ENCODE data around the gene NFKBIZ.
"Not testable (repeated sequence)": the region's sequence is repeated elsewhere in the genome, so short reads cannot be mapped to it uniquely, and the experiment has no call there.

The NFKBIZ gene

DNA sequence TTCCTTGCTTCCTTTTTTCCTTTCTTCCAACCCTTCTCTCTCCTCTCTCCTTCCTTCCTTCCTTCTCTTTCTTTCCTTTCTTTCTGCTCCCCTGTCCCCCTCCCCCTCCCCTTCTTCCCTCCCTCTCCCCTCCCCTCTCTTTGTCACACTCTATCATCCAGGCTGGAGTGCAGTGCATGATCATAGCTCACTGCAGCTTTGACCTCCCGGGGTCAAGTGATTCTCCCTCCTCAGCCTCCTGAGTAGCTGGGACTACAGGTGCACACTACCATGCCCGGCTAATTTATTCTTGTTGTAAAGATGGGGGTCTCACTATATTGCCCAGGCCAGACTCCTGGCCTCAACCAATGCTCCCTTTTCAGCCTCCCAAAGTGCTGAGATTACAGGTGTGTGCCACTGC, 18.7 kb downstream of the NFKBIZ start:
- DNase-seq (ENCODE audit: insufficient read length, low spot score) (no peak), FAIRE-seq (no peak)

DNA sequence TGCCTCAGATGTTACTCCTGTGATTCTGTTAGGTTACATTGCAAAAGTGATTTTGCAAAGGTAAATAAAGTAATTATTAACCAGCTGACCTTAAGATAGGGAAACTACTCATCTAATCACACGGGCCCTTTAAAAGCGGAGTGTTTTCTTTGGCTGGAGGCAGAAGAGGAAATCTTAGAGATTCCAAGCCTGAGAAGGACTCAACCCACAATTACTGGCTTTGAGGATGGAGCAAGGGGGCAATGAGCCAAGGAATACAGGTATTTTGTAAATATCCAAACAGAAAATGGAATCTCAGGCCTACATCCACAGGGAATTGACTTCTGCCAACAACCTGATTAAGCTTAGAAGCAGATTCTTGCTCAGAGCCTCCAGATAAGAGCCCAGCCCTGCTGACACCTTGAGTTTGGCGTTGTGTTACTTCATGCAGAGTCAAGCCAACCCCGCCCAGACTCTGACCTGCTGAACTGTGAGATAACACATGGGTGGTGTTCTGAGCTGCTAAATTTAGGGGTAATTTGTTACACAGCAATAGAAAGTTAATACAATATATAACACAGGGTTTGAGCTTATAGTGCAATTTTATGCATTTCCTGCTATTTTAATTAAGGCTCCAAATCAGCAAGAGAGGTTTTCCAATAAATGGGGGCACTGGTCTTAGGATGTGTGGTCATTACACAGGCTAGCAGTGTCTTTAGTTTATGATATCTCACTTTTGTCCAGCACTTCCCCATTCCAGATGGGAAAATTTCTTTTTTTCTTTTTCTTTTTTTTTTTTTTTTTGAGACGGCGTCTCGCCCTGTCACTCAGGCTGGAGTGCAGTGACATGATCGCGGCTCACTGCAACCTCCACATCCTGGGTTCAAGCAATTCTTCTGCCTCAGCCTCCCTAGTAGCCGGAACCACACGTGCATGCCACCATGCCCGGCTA, 19.5 kb downstream of the NFKBIZ start:
- DNase-seq (ENCODE audit: insufficient read length, low spot score) (no peak), FAIRE-seq (no peak)

DNA sequence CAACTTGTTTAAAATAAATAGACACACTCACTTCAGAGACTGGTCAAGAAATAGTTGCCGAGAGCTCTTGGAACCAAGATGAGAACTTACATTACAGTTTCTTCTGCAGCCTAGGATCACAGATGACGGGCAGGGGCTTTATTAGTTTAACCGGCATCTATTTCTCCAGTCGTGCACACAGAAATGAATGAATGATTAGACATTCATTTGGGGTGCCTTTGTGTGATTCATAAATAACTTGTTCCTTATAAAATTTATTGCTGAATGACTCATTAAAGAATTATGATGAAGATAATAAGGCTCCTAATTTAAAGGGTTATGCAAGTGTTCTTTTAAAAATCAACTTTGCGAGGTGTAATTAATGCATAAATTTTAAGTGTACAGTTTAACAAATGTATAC, 20.8 kb downstream of the NFKBIZ start:
- no peak for FAIRE-seq
- DNase-seq (ENCODE audit: insufficient read length, low spot score) = no peak

DNA sequence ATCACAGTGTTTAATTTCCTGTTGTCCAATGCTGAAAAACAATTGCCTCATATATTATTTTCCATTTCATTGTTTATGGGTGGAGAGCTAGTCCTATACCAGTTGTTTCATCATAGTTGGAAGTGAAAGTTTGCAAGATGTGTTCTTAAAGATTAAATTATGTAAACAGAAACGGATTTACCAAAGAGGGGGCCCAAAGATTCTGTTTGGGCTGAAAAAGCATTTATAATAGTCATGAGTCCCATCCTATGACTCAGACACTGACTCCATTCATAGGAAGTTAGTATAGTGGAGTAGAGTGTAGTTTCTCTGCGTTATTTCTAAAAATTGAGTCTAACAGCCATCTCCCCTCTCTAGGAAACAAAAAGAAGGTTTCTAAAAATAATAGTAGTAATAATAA, 24.3 kb downstream of the NFKBIZ start:
- no peak for FAIRE-seq
- no peak for DNase-seq (ENCODE audit: insufficient read length, low spot score)

DNA sequence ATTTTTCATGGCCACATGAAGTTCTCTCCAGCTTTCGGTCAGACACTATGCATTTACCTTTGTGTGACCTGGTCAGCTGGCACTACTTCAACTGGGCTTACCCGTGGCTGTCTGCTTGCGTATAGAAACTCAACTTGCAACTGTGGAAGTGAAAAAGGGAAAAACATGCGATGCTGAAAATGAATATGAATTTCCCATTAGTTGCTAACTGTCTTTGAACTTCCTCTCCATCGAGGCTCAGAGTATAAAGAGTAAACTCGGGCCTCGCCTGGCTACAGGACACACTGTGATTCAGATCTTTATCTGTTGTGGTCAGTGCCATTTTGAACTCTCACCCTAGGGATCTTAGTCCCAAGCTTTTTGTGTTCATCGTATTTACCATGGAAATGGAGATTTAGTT, 26.8 kb downstream of the NFKBIZ start:
- DNase-seq (ENCODE audit: insufficient read length, low spot score) (no peak), FAIRE-seq (peak; percentile 66)

DNA sequence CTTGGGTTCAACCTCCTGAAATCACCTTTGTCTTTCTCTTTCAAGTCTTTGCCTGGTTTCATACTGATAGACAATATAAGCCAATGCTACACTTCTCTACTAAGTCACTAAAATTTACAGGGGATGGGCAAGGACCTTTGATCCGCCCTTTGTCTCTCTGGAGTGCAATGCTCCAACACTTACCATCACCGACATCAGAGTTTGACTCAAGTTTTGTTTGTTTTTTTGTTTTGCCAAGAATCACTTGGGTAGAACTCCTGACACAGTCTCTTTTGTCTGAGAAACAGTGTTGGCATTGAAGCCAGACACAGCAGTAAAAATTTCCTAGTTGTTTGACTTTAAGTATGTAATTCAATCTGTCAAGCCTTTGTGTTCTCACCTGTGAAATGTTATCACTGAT, 29.3 kb downstream of the NFKBIZ start:
- FAIRE-seq (peak; percentile 64), DNase-seq (ENCODE audit: insufficient read length, low spot score) (no peak)

DNA sequence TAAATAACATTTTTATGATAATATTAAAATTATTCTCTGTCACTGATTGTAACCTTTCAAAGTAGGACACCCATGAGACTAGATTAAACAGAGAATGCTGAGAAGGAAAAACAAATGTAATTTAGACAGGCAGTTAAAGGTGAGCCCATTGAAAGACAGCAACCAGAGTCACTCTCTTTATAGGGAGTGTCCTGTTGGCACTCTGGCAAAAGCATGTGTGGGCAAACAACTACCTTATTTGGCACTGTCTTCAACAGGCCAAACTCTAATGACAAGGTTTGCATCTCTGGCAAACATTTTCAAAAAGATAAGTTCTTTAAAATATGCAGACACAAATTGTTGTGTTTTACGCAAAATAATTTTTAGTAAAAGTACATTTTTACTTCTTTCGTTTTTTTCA, 29.8 kb downstream of the NFKBIZ start:
- FAIRE-seq (no peak), DNase-seq (ENCODE audit: insufficient read length, low spot score) (no peak)

DNA sequence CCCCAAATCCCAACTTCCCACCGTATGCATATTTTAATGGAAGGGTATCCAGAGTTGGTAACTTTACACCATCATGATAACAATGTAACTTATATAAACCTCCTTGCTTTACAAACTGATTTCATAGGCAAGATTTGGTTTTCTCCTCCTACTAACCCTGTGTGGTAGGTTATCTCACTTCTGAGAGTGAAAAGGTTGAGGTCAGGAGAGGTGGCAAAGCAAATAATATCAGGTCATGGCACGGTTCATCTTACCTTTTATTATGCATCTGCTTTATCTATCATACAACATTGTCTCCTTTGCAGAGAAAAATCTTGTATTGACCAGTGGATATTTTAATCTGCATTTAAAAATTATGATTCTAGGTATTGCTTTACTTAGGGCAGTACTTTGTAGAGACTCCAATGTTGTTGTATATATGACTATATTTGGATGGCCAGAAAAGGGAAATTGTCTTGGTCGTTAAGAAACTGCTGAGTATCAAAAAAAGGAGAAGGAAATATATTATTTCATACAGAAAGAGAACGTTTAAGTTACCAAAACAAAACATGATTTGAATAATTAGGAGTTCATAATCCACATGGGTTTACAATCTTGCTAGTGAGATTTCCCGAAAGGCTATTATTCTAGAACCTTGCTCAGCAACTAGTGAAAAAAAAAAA, 30.4 kb downstream of the NFKBIZ start:
- FAIRE-seq (no peak), DNase-seq (ENCODE audit: insufficient read length, low spot score) (no peak)

DNA sequence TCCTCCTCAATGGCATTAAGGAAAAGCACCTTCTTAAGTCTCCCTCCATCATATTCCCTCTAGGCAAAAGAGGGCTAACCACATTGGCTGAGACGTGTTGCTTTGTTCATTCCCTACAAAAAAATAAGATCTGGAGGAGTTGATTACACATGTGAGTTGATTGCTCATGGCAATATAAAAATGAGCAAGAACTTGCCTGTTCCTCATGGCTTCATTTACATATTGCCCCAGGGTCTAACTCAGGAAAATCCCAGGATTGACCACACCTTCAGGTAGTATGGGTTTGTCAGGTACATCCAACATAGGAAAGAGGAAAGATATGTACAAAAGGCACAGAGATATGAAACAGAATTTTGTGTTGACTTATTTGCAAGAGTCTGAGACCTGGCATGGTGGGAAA, 35.5 kb downstream of the NFKBIZ start:
- no peak for DNase-seq (ENCODE audit: insufficient read length, low spot score)
- FAIRE-seq = no peak

DNA sequence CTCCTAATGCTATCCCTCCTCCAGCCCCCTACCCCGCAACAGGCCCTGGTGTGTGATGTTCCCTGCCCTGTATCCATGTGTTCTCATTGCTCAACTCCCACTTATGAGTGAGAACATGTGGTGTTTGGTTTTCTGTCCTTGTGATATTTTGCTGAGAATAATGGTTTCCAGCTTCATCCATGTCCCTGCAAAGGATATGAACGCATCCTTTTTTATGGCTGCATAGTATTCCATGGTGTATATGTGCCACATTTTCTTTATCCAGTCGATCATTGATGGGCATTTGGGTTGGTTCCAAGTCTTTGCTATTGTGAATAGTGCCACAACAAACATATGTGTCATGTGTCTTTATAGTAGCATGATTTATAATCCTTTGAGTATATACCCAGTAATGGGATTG, 36.3 kb downstream of the NFKBIZ start:
- DNase-seq (ENCODE audit: insufficient read length, low spot score); FAIRE-seq: not testable (repeated sequence)

DNA sequence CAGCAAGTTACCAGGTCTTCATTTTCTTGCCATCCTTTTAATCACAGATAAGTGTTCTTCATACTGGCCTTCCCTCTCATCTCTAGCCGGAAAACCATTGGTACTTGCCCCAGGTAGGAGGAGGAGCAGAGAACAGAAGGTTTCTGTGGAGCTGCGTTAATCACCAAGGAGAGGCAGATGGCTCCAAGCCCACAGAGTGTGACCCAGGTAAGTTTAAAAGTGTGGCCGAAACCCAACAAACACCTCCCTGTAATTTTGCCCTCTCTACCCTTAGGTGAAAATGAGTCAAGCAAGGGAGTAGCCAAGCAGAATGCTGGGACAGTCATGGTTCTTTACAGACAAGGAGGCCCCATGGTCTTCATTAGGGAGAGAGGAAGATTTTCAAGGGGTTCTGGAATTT, 37.3 kb downstream of the NFKBIZ start:
- FAIRE-seq = no peak
- DNase-seq (ENCODE audit: insufficient read length, low spot score) = no peak

DNA sequence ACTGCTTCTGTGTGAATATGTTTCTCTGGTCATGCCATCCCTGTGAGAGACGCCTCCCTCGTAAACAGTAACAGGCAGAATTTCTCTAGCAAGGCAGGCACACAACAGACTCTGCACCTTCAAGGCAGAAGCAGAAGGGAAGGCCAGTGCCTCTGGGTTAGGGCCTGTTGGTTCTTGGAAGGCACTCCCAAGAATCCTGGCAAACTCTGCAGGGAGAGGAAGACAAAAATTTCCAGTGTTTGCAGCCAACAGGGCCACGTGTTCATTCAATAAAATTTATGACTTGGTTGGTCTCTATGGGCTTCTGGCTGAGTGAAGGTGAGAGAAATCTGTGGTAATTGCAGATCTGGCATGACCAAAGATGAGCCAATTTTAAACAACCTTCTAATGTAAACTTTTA, 39.3 kb downstream of the NFKBIZ start:
- no peak for FAIRE-seq

DNA sequence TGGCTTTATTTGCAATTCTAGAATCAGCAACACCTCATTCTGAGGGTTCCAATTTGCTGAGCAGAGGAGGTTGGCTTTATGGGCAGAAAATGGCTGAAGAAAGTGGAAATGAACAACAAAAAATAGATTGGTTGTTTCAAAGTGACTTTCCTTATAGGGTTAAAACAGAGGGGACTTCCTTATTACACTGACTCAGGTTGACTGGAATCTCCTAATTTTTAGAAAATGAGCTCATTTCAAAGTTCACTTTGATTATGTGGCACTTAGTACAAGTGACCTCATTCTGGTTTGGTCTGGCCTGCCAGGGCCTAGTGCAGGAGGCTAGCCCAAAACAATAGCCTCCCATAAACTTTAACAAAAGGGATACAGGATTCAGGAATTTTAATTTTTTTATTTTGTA, 41.4 kb downstream of the NFKBIZ start:
- DNase-seq (ENCODE audit: insufficient read length, low spot score) (no peak), FAIRE-seq (no peak)

More for the DNA sequence above, 39.3 kb downstream of the NFKBIZ start:
- no peak for DNase-seq (ENCODE audit: insufficient read length, low spot score)

DNA sequence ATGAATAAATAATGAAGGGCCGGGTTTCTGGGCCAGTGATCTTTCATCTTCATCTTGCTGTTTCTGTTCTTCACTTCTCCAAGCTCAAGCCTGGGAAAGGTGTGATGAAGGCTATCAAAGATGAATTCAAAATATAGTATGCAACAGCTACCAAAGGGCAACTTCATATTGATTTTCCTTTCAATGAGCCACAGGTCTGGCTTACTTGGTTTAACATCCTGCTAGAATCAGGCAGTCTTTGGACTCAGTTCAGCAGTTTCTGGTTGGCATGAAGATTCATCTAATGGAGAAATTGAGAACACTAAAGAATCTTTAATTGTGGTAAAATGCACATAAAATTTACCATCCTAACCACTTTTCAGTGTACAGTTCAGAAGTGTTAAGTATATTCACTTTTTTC, 43.3 kb downstream of the NFKBIZ start:
- DNase-seq (ENCODE audit: insufficient read length, low spot score) = no peak
- FAIRE-seq = no peak

DNA sequence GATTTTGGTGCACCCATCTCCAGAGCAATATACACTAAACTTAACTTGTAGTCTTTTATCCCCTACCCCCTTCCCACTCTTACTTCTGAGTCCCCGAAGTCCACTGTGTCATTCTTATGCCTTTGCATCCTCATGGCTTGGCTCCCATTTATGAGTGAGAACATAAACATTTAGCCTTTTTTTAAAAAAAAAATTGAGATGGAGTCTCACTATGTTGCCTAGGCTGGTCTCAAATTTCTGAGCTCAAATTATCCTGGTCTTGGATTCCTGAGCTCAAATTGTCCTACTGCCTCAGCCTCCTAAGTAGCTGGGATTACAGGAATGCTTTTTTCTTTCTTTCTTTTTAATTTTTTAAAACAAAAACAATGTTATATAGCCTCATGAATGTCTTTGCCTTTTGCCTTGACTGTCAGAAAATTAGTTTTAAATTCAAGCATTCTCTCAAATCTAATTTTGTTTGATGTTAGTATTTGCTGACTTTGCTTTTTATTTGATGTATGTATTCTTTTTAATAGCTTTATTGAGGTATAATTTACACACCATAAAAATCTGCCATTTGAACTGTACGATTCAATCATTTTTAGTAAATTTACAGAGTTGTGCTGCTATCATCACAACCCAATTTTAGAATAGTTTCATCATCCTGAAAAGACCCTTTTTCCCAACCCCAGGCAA, 46.9 kb downstream of the NFKBIZ start:
- DNase-seq (ENCODE audit: insufficient read length, low spot score) = no peak
- FAIRE-seq = peak; percentile 33

DNA sequence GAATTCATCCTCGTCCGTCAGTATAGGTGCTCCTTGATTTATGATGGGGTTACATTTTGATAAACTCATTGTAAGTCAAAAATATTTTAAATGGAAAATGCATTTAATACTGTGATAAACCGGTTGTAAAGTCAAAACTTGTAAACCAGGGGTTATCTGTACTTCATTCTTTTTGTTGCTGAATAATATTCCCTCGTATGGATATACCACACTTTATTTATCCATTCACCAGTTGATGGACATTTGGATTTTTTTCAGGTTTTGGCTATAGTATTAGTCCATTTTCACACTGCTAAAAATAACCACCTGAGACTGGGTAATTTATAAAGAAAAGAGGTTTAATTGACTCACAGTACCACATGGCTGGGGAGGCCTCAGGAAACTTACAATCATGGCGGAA, 47.7 kb downstream of the NFKBIZ start:
- no peak for FAIRE-seq
- no peak for DNase-seq (ENCODE audit: insufficient read length, low spot score)

DNA sequence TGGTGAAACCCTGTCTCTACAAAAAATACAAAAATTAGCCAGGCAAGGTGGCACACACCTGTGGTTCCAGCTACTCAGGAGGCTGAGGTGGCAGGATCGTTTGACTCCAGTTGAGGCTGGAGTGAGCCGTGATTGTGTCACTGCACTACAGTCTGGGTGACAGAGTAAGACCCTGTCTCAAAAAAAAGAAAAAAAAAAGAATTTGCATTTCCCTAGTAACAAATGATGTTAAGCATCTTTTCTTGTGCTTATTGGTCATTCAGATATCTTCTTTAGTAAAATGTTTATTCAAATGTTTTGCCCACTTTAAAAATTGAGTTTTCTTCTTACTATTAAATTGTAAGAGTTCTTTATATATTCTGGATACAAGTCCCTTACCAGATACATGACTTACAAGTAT, 48.7 kb downstream of the NFKBIZ start:
- FAIRE-seq (no peak), DNase-seq (ENCODE audit: insufficient read length, low spot score) (no peak)

DNA sequence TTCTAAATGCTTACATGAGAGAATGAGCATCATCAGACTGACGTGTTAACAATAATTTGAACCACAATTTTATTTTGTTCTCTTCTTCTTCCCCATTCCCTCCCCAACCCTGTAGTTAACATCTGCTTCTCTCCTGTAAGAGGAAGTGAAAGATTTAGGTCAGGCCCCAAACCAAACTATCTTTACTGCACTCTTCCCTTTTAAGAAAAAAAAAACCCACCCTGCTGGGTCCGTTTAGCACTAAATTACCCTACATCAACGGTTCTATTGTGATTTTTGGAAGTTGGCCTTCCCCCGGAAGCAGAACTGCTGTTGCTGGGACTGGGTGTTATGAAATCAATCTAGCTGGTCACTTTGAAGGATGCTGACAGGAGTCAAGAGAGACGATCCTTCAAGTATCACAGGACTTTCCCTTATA, 49.4 kb downstream of the NFKBIZ start:
- FAIRE-seq (peak; percentile 93), DNase-seq (ENCODE audit: insufficient read length, low spot score) (peak; percentile 14)

DNA sequence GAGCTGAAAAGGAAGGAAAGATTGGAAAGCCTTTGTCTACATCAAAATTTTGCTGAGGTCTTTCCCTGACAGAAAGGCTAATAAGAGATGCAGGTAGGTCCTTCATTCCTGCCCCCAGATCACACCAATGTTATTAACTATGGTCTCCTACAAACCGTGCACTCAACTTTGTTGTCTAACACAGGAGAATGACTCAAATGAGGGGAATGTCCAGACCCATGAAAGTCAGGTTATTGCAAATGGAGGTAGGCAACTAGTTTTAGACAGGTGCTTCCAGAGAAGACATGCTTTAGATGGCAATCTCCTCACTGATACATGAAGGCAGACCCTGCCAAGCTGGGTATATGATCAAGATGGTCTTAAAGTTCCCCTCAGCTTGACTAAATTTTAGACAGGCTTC, 51.0 kb downstream of the NFKBIZ start:
- no peak for FAIRE-seq
- DNase-seq (ENCODE audit: insufficient read length, low spot score) = no peak

DNA sequence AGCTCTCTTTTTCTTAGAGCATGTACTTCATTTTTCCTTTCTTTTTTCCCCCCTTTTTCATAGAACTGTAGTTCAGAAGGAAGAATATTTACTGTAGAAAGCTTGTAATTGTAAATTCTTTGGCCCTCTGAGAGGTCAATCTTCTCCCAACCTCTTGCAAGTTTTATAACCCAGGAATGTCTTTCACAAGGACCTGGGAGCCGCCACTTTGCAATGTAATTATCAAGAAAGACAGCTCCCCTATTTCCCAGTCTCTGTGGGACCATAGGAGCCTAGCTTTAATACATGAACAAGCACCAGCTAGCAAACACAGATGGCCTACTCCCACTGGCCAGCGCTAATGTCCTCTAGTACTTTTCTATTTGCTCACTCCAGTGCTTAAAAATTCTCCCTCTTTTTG, 51.4 kb downstream of the NFKBIZ start:
- DNase-seq (ENCODE audit: insufficient read length, low spot score) (no peak), FAIRE-seq (no peak)

DNA sequence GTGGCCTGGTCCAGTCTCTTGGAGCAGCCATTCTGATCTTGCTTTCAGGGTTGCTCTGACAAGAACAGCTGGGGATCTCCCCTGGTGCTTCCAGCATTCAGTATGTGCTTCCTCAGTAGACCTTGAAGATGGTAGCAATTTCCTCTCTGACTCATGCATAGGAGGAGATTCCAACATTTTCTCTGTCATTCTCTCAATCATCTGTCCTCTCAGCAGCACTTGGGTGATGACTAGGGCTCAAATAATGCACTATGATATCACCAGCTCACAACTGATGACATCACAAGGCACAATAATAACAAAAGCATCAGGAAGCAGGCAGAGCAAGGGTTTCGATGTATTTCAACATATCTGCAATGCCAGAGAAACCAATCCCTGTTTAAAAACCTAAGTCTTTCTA, 52.7 kb downstream of the NFKBIZ start:
- DNase-seq (ENCODE audit: insufficient read length, low spot score) (no peak), FAIRE-seq (peak; percentile 79)

DNA sequence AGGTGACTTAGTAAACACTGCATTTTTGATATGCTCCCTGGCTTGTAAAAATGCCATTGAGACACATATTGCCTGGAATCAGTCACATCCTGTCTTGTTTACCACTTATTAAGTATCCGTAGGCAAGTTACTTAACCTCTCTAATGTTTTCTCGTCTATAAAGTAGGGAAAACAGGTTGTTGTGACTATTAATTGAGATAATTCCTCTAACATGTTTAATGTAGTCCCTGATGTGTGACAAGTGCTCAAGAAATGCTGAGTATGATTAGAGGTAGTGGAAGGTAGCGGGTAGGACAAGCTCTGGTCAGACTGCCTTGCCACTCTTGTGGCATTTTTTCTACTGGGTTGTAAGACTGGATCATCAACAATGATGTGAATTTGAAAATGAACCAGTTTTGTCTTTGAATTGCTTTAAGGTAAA, 54.1 kb downstream of the NFKBIZ start:
- no peak for DNase-seq (ENCODE audit: insufficient read length, low spot score)
- FAIRE-seq = peak; percentile 31

All from GM19239 (cell line).